ENCODE data around the gene FBXL16.
A peak's percentile ranks its signal among the peaks of the same experiment; 100 is the strongest.
"Not testable (repeated sequence)": the region's sequence is repeated elsewhere in the genome, so short reads cannot be mapped to it uniquely, and the experiment has no call there.

FBXL16 gene

DNA sequence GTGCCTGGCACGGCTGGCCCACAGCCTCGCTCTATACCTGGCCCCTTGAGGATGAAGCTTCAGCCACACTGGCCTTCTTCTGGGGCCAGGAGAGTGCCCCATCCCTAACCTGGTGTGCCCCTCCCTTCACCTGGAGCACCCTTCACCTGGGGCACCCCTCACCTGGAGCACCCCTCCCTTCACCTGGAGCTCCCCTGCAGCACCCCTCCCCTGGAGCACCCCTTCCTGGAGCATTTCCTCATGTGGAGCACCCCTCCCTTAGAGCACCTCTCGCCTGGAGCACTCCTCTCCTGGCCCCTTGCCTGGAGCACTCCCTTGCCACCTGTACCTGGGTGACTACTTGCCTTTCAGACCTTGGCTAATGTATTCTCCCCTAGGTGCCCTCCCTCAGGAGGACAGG, 2.4 kb upstream of the FBXL16 start:
- DNase-seq = no peak

DNA sequence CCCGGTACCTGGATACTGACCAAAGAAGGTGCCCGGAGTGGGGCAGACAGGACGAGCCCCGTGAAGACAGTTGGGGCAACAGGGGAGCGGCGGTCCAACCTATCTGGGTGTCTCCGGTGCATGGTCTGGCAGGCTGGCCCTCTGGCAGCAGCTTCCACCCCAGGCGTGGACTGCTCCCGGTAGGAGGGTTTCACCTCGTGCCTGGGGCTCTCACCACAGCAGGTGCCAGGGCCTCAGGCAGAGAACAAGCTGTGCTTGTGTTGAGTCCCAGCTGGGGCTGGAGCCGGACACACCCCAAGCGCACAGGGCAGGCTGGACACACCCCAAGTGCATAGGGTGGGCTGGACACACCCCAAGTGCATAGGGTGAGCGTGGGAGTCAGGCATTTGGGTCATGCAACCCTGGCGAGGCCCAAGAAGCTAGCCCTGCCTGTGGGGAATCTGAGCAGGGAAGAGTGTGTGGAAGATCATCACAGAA, 1.5 kb upstream of the FBXL16 start:
- DNase-seq = no peak

DNA sequence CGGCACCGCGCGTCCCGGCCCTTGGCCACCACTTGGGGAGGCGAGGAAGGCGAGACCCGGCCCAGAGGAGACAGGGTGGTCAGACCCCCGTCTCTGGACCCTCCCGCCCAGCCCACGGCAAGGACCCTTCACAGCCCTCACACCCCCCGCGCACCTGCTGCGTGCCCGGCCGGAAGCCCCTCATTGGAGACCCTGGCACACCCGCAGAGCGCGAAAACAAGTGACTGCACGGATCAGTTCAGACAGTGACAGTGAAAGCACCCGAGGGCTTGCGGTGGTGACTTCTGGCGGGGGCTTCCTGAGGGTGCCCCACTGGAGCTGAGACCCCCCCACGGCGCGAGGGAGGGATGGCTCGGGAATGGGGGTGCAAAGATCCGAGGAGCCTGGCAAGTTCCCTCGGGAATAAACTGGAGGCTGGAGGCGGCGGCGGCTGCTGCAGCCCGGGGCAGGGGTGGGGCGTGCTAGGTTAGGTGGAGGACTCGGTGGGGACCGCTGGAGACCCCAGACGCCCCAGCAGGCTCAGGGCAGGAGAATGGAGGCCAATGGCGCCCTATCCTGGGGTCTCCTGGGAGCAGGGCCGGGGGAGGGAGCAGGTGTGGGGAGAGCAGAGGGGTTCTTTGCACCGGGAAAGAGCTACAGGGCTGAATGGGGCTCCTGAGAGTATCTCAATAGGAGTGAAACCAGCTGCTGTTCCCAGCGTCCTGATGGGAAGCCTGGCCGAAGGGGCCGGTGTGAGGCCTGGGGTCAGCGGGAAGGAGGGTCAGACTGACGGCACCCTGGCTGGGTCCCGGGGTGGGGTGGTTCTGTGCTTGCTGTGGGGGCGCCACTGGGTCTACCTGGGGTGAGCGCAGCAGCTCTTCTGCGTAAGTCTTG, 824 bp upstream of the FBXL16 start:
- no peak for DNase-seq

DNA sequence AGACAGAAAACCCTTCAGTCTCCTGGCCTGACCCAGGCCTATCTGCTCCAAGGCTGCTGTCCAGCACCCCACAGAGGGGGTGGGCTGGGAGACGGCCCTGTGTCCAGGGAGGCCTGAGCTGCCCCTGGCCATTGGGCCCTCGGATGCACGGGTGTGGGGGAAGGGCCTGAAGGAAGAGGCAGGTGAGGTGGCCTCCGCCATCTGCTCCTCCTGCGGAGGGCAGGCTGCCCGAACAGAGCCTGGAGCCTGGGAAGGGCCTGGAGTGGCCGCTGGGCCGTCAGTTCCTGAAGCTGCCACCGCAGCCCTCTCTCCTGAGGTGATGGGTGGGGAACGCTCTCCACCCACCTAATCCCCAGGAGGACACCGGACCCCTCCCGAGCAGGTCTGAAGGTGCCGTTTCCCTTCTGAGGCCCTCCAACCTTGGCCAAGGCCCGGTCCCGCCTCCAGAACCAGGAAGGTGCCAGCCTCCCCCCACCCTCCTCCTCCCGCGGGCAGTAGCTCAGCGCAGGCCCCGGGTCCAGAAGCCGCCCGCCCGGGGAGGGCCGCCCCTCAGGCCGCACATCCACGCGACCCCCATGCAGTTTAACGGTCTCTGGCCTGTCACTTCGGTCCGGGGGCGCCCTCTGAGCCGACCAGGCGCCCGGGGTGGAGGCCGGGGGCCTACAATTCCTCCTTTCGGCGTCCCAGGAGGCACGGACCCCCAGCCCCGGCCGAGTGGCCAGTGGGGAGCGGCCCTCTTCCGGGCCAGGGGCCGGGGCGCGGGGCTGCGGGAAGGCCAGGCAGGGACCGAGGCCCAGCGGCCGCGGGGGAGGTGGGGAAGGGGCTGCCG, 835 bp downstream of the FBXL16 start:
- DNase-seq = no peak

DNA sequence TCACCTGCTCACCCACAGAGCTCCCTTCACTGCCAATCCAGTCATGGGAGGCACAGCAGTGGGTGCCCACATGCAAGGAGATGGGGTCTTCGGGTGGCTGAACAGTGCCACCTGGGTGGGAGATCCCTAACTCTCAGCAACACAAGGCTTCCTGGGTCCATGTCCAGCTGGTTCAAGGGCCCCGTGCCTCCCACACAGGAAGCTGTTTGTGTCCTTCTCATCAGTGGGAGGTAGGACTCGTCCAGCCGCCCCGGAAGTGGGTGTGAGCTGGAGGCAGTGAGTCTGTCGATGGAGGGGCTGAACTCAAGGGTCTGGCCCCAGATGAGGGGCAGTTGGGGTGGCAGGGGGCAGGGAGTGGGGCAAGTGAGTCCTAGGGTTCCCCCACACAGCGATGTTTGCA, 1.6 kb downstream of the FBXL16 start:
- DNase-seq = no peak

DNA sequence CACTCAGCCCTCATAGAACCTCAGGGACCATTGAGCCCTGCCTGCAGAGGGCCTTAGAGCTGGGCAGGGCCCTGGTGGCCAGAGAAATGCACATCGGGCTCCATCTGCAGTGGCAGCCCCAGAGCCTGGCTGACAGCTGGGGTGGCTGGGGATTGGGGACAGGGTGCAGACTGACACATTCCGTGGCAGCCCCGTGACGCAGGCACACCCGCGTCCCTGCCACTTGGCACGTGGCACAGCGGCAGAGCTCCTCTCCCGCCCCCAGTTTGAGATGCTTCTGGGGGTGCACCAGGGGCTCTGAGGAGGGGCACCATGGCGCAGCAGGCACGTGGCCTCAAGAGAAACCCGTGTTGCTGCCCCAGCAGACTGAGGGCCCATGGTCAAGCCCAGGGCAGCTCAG, 2.2 kb downstream of the FBXL16 start:
- DNase-seq = no peak

DNA sequence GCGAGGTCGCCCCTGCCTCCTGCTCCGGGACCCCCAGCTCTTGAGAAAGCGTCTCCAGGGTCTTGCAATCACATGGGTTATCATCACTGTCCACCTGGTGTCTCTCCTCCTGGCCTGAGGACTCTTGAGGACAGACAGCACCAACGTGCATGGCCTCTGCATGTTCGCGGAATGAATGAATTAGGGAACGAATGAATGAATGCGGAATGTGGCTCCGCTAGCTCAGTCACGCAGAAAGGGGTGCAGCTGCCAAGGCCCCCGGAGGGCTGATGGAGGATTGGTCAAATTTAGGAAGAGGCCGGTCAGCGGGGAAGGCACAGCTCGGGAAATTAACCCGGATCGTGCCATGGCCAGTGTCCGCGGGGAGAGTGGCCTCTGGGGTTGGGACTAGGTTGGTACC, 3.3 kb downstream of the FBXL16 start:
- DNase-seq = no peak

DNA sequence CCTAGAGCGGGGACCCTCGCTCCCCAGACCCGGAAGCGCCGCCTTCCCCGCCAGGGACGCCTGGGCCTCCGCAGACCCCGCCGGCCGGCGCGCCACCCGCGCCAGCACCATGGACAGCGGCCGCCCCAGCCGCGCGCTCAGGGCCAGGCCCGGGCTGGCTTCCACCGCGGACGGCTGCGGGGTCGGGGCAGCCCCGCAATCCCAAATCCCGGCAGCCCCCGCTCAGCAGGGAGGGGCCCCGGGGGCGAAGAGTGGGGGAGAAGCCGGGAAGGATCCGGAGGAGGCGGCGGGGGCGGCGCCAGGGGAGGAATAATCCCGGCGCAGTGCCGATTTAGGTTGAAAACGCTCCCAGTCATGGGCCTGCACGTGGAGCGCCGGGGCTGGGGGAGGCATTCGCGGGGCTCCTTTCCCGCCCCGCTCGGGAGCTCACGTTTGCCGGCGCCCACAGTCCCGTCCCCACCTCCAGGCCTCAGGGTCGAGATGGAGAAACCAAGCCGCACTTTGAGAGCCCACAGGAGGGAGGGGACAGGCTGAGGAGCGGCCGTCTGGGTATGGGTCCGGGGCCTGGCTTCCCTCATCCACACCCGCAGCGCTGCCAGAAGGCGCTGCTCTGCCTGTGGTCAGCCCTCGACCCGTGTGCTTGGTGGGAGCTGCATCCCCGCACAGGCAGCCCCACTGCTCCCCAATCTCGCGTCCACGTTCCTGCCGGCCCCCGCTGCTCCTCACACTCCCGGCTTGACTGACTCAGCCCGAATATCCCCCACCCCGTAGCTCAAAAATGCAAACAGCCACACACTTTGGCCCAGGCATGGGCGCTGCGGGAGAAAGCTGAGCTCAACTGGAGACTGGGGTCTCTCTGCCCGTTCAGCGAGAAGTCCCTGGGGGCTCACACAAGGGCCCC, 4.7 kb downstream of the FBXL16 start:
- peak; percentile 85 for DNase-seq

DNA sequence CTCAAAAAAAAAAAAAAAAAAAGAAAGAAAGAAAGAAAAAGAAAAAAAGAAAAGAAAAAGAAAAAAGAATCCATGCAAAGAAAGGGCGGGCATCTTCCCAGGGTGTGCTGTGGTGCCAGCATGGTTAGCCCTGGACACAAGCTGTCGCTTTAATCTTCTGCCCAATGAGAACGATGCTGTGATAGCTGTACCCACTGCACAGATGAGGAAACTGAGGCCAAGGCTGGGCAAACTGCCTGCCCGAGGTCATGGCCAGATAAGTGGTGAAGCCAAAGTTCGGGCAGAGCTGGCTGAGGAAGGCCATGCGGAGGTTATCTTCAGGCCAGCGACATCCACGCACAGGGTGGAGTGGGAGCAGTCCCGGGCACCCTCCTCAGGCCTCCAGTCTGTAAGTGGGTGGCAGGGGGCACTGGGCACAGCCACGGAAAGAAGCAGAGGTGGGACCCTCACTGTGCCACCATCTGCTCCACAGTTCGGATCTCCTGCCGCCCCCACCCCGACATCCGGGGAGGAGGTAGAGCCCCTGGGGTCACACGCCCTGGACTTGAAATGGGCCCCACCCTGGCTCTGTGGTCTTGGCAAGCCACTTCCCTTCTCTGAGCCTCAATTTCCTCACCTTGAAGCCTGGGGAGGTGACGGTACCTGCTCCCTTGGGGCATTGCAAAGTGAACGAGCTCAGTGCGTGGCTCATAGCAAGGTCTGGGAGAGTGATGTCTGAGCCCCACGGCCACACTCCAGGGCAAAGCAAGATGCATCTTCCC, 6.5 kb downstream of the FBXL16 start:
- DNase-seq = no peak

DNA sequence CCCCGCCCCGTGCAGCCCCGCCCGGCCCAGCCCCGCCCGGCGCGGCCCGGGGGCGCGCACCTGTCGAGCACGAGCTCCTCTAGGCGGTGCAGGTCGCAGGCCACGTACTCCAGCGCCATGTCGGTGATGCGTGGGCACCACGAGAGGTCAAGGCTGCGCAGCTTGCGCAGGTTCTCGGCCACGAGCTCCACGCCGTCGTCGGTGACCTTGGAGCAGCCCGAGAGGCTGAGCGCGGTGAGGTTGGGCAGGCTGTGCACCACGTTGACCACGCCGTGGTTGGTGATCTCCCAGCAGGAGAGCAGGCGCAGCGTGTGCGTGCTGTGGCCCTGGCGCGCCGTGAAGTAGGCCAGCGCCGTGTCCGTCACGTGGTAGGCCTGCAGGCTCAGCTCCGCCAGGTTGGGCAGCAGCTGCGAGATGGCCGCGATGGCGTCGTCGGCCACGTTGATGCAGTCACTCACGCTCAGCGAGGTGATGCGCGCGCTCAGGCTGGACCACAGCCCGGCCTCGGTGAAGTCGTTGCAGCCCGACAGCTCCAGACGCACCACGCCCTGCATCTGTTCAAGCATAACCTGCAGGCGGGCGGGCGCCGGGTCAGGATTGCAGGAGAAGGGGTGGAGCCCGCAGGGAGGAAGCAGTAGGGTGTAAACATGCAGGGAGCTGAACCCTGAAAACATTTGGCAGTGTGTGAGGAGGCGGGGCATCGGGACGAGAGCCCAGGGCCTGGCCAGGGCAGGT, 10.1 kb downstream of the FBXL16 start:
- DNase-seq = peak; percentile 88

DNA sequence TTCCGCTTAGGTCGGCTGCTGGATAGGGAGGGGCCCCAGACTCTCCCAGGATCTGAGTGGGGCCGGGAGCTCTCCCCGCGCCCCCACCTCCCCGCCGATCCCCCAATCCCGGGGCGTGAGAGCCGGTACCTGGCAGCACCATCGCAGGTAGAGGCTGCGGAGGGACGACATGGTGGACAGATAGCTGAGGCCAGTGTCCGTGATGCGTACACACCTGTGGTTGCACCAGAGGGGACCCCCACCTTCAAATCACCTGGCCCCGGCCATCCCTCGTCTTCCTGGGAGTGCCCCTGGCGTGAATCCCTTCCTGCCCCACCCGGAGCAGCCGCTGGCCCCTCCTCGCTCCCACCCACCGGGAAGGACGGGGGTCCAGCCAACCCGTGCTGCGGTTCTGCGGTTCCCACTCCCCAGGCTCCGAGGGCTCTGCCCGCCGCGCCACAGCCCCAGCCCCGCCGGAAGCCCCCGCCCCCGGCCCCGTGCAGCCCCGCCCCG, 10.7 kb downstream of the FBXL16 start:
- no peak for DNase-seq

DNA sequence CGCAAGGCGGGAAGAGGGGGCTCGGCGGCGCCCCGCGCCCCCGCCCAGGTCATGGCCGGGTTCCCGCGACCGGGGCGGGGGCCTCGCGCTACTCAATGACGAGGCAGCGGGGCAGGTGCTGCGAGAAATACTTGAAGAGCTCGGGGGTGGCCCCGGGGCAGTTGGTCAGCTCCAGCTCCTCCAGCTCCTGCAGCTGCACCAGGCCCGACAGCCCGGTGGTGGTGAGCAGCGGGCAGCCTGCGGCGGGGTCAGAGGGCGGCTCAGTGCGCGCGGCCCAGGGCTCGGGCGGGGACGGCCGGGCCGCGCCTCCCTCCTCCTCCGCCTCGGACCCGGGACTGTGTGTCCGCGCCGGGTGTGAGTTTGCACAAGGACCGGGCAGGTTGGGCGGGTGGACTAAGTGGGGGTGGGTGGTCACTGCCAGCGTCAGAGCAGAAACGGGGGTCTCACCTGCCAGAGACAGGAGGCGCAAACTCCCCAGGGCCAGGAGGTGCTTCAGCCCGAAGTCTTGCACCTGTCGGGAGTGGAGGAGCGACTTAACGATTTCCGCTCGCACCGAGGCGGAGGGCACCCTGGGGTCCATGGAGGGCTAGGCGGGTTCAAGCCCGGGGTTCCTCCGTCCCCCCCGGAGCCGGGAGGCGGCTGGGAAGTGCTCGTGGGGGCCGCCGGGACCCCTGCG, 11.3 kb downstream of the FBXL16 start:
- DNase-seq = no peak

DNA sequence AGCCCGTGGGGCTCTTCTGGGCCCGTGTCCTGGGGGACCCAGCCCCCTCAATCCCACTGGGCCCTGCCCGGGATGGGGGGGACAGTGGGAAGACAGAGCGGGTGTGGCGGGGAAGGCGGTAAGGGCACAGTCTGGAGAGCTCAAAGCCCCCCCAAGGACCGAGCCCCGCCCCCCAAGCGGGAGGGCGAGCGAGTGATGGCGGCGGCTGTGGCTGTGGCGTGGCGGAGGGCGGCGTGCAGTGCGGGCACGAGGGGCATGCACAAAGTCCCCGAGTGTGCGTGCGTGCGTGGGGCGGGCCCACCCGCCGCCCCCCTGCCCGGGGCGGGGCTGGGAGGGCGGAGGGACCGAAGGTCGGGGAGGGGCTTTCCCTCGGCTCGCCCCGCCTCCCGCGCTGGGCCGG, 11.8 kb downstream of the FBXL16 start:
- no peak for DNase-seq

DNA sequence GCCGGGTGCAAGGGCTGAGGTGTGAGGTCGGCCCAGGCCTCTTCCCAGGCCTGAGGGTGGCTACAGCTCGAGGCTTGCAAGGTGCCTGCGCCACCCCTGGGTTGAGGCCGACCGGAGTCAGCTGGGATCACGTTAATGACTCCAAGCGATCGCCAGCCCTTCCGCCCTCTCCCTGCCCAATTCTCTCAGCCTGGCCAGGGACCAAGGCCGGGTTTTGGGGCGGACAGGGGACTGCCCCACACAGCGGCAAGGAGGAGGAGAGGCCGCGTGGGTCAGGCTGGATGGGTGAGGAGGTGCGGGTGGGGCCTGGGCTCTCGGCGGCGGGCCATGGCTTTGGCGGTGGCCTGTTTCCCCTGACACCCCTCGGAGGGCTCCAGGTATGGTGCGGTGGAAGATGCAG, 12.2 kb downstream of the FBXL16 start:
- DNase-seq = no peak

DNA sequence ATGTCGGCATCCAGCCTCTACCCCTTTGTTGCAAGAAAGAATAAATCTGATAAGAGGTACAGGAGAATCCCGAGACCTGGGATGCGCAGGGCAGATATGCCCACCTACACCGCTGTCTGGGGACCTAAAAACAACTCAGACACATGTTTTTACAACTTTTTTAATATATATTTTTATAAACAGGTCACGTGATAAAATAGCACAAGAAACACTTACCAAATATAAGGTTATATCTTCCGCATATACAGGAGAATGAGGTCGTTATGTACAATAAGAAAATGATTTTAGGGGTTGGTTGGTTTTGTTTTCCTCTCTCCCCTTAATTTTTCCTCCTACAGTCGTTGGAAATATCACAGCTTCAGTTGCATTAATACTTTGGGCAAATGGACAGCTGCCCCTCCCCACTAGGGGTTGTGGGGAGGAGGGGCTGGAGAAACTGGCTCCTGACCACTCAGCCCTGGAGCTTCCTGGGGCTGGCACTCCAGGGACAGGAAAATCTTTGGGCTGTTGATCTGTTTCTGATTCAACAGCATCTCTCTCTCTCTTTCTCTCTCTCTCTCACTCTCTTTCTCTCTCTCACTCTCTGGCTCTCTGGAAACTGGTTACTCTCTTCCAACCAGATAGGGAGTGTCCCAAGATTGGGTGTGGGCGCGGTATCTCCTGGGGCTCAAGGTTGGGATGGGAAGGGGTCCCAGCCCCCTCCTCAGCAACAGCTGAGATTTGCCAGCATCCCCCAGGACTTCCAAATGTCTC, 13.1 kb downstream of the FBXL16 start:
- DNase-seq = no peak

DNA sequence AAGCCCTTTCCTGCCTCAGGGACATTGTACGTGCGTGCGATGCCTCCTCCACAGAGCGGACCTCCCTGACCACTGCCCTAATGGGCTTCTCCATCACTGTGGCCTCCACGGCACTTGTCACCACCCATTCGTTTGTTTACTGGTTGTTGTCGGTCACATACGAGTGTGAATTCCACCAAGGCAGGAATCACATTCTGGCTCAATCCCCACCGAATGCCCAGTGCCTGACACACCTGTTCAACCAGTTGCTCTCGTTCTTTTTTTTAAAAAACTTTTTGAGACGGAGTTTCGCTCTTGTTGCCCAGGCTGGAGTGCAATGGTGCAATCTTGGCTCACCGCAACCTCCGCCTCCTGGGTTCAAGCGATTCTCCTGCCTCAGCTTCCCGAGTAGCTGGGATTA, 14.4 kb downstream of the FBXL16 start:
- DNase-seq = not testable (repeated sequence)

DNA sequence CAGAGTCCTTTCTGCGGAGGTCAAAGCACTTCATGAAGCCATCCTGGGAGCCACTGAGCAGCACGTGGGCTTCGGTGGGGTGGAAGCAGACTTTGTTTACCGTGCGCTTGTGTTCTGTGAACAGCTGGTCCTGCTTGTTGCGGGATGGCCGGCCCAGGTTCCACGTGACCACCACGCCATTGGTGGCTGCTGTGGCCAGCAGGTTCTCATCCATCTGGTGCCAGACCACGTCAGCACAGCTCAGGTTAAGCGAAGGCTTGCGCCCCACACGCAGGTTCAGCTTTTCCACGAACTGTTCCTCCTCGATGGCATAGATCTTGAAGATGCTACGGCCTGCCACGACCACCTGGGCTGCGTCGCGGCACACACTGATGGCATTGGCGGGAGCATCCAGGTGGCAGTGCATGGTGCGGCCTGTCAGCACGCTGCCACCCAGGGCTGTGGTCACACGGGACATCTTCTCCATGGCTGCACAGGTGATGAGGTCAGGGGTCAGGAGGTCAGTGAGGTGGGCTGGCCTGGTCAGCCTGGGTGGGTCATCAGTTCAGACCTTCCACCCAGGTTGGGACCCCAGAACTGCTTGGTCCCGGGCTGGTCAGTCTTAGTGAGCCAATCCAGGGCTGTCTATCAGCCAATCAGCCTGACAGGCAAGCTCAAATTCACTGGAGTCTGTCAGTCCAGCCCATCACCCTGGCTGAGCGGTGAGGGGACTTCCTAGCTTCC, 16.3 kb downstream of the FBXL16 start:
- no peak for DNase-seq

DNA sequence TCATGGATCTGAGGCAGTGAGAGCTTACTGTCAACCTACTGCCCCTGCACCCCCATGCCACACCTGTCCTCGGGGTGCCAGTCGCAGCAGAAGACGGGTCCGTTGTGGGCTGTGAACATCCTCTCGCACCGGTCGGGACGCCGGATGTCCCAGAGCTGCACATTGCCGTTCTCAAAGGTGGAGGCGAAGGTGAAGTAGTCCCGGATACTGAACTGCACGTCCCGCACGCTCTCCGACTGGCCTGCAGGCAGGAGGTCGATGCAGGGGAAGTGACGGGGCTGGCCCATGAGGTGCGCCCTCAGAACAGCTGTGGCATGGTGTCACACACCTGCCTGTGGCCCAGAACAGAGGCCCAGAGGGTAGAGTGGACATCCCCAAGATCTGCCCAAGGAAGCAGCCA, 18.1 kb downstream of the FBXL16 start:
- no peak for DNase-seq
